Endodermal cell (in vitro differentiated cells): ENCODE measurements around the gene CTIF. TPM values are rescaled to one million over a fixed set of nuclear protein-coding genes. Genes with fewer than 3 reads are reported as not detected.

Source experiments
- DNase-seq: peaks from one replicate; pipeline ENCODE4 v3.0.0-alpha.2; 2017
- H3K27ac ChIP-seq: 2 replicates; pipeline ENCODE4 v1.5.1; 2013; ENCODE audit warnings: mild to moderate bottlenecking, low read depth, low read length, moderate library complexity
- H3K27me3 ChIP-seq: 2 replicates; pipeline ENCODE4 v1.6.1; 2013; ENCODE audit warnings: mild to moderate bottlenecking, low read length, moderate library complexity; ENCODE audit not compliant: insufficient read depth, control insufficient read depth, poor library complexity, severe bottlenecking
- H3K36me3 ChIP-seq: 2 replicates; pipeline ENCODE4 v1.7.0; 2013; ENCODE audit warnings: mild to moderate bottlenecking, low read length, moderate library complexity; ENCODE audit not compliant: control insufficient read depth, insufficient read depth
- H3K4me1 ChIP-seq: one replicate; pipeline ENCODE4 v1.7.0; 2013; ENCODE audit warnings: low read length; ENCODE audit not compliant: control insufficient read depth, insufficient read depth
- H3K4me3 ChIP-seq: 2 replicates; pipeline ENCODE4 v1.5.1; 2013; ENCODE audit warnings: mild to moderate bottlenecking, low read length, moderate library complexity
- H3K9ac ChIP-seq: 2 replicates; pipeline ENCODE4 v1.6.1; 2013; ENCODE audit warnings: mild to moderate bottlenecking, low read length, moderate library complexity; ENCODE audit not compliant: poor library complexity, severe bottlenecking; ENCODE audit errors: extremely low read depth
- H3K9me3 ChIP-seq: 2 replicates; pipeline ENCODE4 v1.6.1; 2013; ENCODE audit warnings: mild to moderate bottlenecking, low read length, moderate library complexity; ENCODE audit not compliant: control insufficient read depth
- H3K27ac Mint-ChIP-seq: 2 replicates; pipeline ENCODE4 v1.8.0; 2020; ENCODE audit warnings: mixed read lengths
- H3K27me3 Mint-ChIP-seq: 2 replicates; pipeline ENCODE4 v1.8.0; 2021; ENCODE audit warnings: mild to moderate bottlenecking, mixed read lengths; ENCODE audit not compliant: insufficient read depth
- H3K36me3 Mint-ChIP-seq: 2 replicates; pipeline ENCODE4 v1.8.0; 2020; ENCODE audit warnings: low read depth, mixed read lengths
- H3K4me1 Mint-ChIP-seq: 2 replicates; pipeline ENCODE4 v1.8.0; 2020; ENCODE audit warnings: mixed read lengths
- H3K4me3 Mint-ChIP-seq: 2 replicates; pipeline ENCODE4 v1.8.0; 2020; ENCODE audit warnings: mild to moderate bottlenecking, moderate library complexity, mixed read lengths
- H3K9me3 Mint-ChIP-seq: 2 replicates; pipeline ENCODE4 v1.8.0; 2020; ENCODE audit warnings: mild to moderate bottlenecking, mixed read lengths
- CTCF ChIP-seq: fragments of 200-600 bp; sonication (generic); conservative IDR thresholded peaks from 2 replicates; pipeline ENCODE4 v1.5.0; 2021; ENCODE audit warnings: antibody characterized with exemption, mild to moderate bottlenecking
- WGBS, 2 experiments: methylation state at CpG; one replicate each; pipeline versions ENCODE4 v1.1.5 to v1.1.7; 2013; ENCODE audit warnings: missing lambda C conversion rate in 2 of 2, mixed read lengths in 1 of 2; ENCODE audit not compliant: insufficient coverage in 1 of 2, insufficient read length in 1 of 2; 5-methylcytosine and 5-hydroxymethylcytosine counted together
- total RNA-seq, 2 donors: library from RNA; stranded (reverse); fragmentation: NEBNext Ultra II Directional in 1 of 2; extraction: Animal tissue kit (Norgen Biotek cat#: 25700) in 1 of 2; gene quantifications; 2 replicates in 1 of 2; 3 replicates in 1 of 2; pipeline ENCODE4 v1.2.1, GENCODE V29; 2021

The CTIF gene
- total RNA-seq, 2 donors from 2014 or later, result 33.8 to 41.6 TPM

DNA sequence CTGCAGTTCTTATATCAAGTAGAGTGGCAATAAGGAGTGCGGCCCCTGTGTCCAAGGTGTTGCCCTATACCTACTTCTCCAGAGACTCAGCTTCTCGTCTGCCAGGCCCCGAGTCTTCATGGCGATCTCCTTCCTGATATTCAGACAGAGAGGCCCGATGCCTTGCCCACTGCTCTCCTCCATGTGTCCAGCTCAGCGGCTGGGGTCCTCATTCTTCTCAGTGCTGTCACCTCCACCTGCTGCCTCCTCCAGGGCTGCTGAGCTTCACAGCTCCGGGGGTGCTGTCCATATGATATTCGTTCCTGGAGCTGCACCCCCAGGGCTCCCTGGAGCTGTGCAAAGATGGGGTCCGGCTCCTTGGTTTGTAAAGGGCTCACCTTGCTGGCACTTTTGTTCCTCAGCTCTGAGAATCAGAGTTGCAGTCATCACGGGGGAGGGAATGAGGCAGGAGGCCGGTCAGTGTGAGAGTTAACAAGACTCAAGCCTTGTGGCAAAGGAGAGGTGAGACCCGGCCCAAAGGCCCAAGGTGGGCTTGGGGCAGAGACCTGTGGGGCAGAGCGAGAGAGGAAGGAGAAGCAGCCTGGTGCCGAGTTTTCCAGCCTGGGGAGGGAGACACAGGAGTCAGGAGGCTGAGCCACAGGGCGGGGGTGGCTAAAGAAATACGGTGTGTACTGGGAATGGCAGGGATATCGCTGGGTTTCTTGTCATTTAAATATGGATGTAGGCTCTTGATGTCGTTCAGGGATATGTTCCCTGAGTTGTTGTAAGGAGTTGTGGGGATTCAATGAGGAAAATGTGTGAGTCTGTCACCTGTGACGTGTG, 120.6 kb downstream of the CTIF start:
- WGBS, 2 experiments, result 95% methylated on average over 17 to 19 of the region's 19 CpGs

DNA sequence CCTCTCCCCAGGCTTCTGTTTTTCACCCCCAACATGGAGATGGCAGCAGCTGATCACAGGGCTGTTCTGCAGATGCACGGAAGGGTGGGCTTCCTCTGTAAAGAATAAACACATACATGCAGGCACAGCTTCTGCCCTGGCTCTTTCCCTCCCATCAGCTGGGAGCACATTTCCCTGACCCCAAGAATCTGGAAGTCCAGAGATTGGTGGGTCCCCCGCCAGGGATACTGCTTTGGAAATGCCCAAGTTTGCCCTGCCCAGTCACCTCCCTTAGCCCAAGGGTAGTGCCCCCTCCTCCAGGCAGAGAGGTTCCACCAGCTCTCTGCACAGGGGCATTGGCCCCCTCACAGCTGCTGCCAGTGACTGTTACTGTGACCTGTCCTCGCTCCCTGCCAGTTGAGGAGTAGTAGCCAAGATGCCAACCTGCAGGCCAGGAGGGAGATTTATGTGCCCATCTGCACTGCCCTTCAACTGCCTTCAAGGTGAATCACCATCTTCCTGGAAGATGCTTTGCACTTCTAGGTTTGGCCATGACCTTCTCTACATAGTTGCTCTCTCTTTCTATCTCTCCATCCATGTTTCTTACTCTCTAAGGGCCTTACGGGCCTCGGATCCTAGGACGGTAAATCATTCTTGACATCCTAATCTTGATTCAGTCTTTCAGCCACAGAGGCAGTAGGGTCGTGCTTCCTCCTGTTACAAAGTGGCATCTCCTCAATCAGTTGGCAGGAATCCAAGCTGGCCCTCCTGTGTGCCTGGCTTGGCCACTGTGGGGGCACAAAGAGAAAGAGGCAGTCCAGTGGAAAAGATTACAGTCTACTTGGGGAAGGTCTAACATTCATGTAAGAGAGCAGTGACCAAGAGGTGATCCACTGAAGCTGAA, 121.8 kb downstream of the CTIF start:
- Mint-ChIP-seq H3K27ac (no peak overlapping the region), H3K36me3 (peaks cover 6% of the 10 kb centered on the region), H3K27me3 (no peaks in the 10 kb centered on the region), H3K4me3 (no peak overlapping the region), H3K9me3 (peaks cover 5% of the 10 kb centered on the region), H3K4me1 (peaks cover 7% of the 10 kb centered on the region)
- WGBS, 2 experiments, result 91 to 96% methylated on average over 5 to 7 of the region's 7 CpGs
- DNase-seq, result no peak
- TF ChIP-seq CTCF, result no peak
- Histone ChIP-seq H3K9me3 (peaks cover 23% of the 10 kb centered on the region), H3K9ac (no peak overlapping the region), H3K27me3 (no peaks in the 10 kb centered on the region), H3K4me1 (no peaks in the 10 kb centered on the region), H3K36me3 (peaks cover 10% of the 10 kb centered on the region), H3K27ac (no peak overlapping the region), H3K4me3 (no peak overlapping the region)

More for the DNA sequence above, 120.6 kb downstream of the CTIF start:
- Histone ChIP-seq H3K4me1 (no peaks in the 10 kb centered on the region), H3K4me3 (no peak overlapping the region), H3K27me3 (no peaks in the 10 kb centered on the region), H3K36me3 (peaks cover 5% of the 10 kb centered on the region), H3K27ac (no peak overlapping the region), H3K9me3 (peaks cover 17% of the 10 kb centered on the region), H3K9ac (no peak overlapping the region)
- peaks cover 7% of the 10 kb centered on the region for H3K4me1 Mint-ChIP-seq
- H3K27me3 Mint-ChIP-seq, result no peaks in the 10 kb centered on the region
- no peaks in the 10 kb centered on the region for H3K36me3 Mint-ChIP-seq
- no peak overlapping the region for H3K27ac Mint-ChIP-seq
- H3K9me3 Mint-ChIP-seq, result peaks cover 3% of the 10 kb centered on the region
- DNase-seq, result no peak
- no peak overlapping the region for H3K4me3 Mint-ChIP-seq
- no peak for TF ChIP-seq CTCF

DNA sequence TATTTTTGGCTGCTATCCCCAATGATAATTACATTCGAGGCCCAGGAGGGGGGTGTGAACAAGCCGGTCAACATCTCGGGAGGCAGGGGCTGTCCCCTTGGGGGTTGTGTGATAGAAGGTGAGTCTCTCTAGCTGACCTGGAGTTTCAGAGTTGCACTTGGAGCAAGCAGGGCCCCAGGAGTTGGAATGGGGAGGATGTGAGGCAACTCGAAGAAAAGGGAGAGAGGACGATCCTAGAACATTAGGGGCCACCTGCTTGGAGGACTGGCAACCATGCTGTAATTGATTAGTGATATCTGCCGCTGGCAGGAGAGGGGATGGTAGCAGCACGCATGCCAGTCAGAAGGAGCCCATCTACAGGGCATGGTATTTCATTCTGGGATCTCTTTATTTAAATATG, 122.6 kb downstream of the CTIF start:
- Mint-ChIP-seq H3K9me3 (peaks cover 10% of the 10 kb centered on the region), H3K27ac (no peak overlapping the region), H3K4me3 (no peak overlapping the region), H3K36me3 (peaks cover 14% of the 10 kb centered on the region), H3K4me1 (peaks cover 7% of the 10 kb centered on the region), H3K27me3 (no peaks in the 10 kb centered on the region)
- Histone ChIP-seq H3K4me3 (no peak overlapping the region), H3K9ac (no peak overlapping the region), H3K36me3 (peaks cover 18% of the 10 kb centered on the region), H3K4me1 (no peaks in the 10 kb centered on the region), H3K27ac (no peak overlapping the region), H3K27me3 (no peaks in the 10 kb centered on the region), H3K9me3 (peaks cover 27% of the 10 kb centered on the region)
- DNase-seq, result no peak
- TF ChIP-seq CTCF, result no peak
- 93 to 94% methylated on average over 5 to 7 of the region's 7 CpGs for WGBS, 2 experiments
